Vagina (tissue), 2 donors: ENCODE measurements around the gene BEND7.

ENCODE experiments used
- CTCF ChIP-seq, 3 experiments: fragments of 450-650 bp in 2 of 3; fragments of 200-600 bp in 1 of 3; sonication (generic) in 1 of 3; IDR thresholded peaks; one replicate each; pipeline ENCODE4 v1.5.1; 2017 to 2019; ENCODE audit warnings: antibody characterized with exemption in 3 of 3, mild to moderate bottlenecking in 2 of 3, moderate library complexity in 2 of 3
- POLR2A ChIP-seq, 2 donors: fragments of 450-650 bp; IDR thresholded peaks; one replicate each; pipeline ENCODE4 v1.6.1; 2017; ENCODE audit warnings: antibody characterized with exemption in 2 of 2, mild to moderate bottlenecking in 2 of 2, moderate library complexity in 2 of 2
- POLR2AphosphoS5 ChIP-seq, 2 donors: sonication (generic); formaldehyde crosslinking; IDR thresholded peaks; one replicate each; pipeline ENCODE4 v1.9.0; 2017; ENCODE audit warnings: antibody characterized with exemption in 2 of 2, mild to moderate bottlenecking in 2 of 2, low read depth in 1 of 2; ENCODE audit not compliant: insufficient read depth in 1 of 2

GRCh38 chr10:13458687-13459012, 70.2 kb downstream of the BEND7 start:
- TF ChIP-seq POLR2AphosphoS5 (IDR thresholded peaks at IDR 0.05; ENCODE audit: insufficient read depth in 1 of 2, low read depth in 1 of 2) = no peak
- no peak for TF ChIP-seq CTCF (IDR thresholded peaks at IDR 0.05)
- no peak for TF ChIP-seq POLR2A (IDR thresholded peaks at IDR 0.05)
